Spleen (tissue), 11 donors: ENCODE results near the gene CLDN4. TPM values are rescaled to one million over a fixed set of nuclear protein-coding genes. Genes with fewer than 3 reads are reported as not detected.
"Not testable (repeated sequence)": the region's sequence is repeated elsewhere in the genome, so short reads cannot be mapped to it uniquely, and the experiment has no call there.

ENCODE experiments used
- DNase-seq: peaks from one replicate; pipeline ENCODE4 v3.0.0-alpha.2; 2020
- H3K27ac ChIP-seq, 8 donors: fragments of 200-600 bp; sonication (generic) in 7 of 8; 1 replicate in 4 of 8; 2 replicates in 4 of 8; pipeline versions ENCODE4 v1.5.0 to v1.8.0; 2016 to 2021; ENCODE audit warnings: inconsistent platforms in 4 of 8, mild to moderate bottlenecking in 4 of 8, moderate library complexity in 1 of 8
- H3K27me3 ChIP-seq, 7 donors: fragments of 200-600 bp; sonication (generic) in 6 of 7; replicated peaks in 1 of 7; 1 replicate in 4 of 7; 2 replicates in 3 of 7; pipeline versions ENCODE4 v1.5.0 to v1.8.0; 2016 to 2021; ENCODE audit warnings: inconsistent platforms in 3 of 7, mild to moderate bottlenecking in 1 of 7
- H3K36me3 ChIP-seq, 6 donors: fragments of 200-600 bp; sonication (generic) in 5 of 6; 1 replicate in 4 of 6; 2 replicates in 2 of 6; pipeline versions ENCODE4 v1.5.0 to v1.8.0; 2016 to 2021; ENCODE audit warnings: inconsistent platforms in 2 of 6
- H3K4me1 ChIP-seq, 6 donors: fragments of 200-600 bp; sonication (generic) in 5 of 6; 1 replicate in 3 of 6; 2 replicates in 3 of 6; pipeline versions ENCODE4 v1.5.0 to v1.8.0; 2016 to 2021; ENCODE audit warnings: inconsistent platforms in 3 of 6
- H3K4me3 ChIP-seq, 8 donors: fragments of 200-600 bp; sonication (generic) in 7 of 8; 1 replicate in 4 of 8; 2 replicates in 4 of 8; pipeline versions ENCODE4 v1.5.0 to v1.8.0; 2016 to 2021; ENCODE audit warnings: inconsistent platforms in 4 of 8, mild to moderate bottlenecking in 4 of 8, moderate library complexity in 2 of 8
- H3K9me3 ChIP-seq, 8 donors: fragments of 200-600 bp; sonication (generic) in 7 of 8; 1 replicate in 4 of 8; 2 replicates in 4 of 8; pipeline versions ENCODE4 v1.5.0 to v1.8.0; 2016 to 2021; ENCODE audit warnings: inconsistent platforms in 4 of 8
- CTCF ChIP-seq, 11 experiments: fragments of 200-600 bp in 7 of 11; fragments of 450-650 bp in 4 of 11; sonication (generic) in 4 of 11; IDR thresholded peaks in 8 of 11; conservative IDR thresholded peaks in 3 of 11; 1 replicate in 7 of 11; 2 replicates in 4 of 11; pipeline versions ENCODE4 v1.4.0 to v1.8.0; 2016 to 2021; ENCODE audit warnings: antibody characterized with exemption in 11 of 11, inconsistent platforms in 4 of 11, mild to moderate bottlenecking in 1 of 11
- POLR2A ChIP-seq, 3 donors: fragments of 450-650 bp; IDR thresholded peaks; one replicate each; pipeline ENCODE4 v1.5.1; 2017; ENCODE audit warnings: antibody characterized with exemption in 3 of 3, mild to moderate bottlenecking in 1 of 3
- POLR2AphosphoS5 ChIP-seq, 3 donors: sonication (generic); formaldehyde crosslinking; IDR thresholded peaks; one replicate each; pipeline ENCODE4 v1.5.1; 2017; ENCODE audit warnings: antibody characterized with exemption in 3 of 3
- WGBS, 5 donors: extraction: QIAGEN DNeasy Blood & Tissue Kit in 3 of 5; methylation state at CpG; one replicate each; pipeline versions ENCODE4 v1.1.5 to v1.1.7; 2013 to 2018; 5-methylcytosine and 5-hydroxymethylcytosine counted together
- intact Hi-C: fragments of 100-400 bp; cut with DNase I; formaldehyde crosslinking; loops from one replicate; pipeline ENCODE4 v1.15.0; 2023; ENCODE audit warnings: low total_unique reads
- polyA plus RNA-seq, 3 donors: library from polyadenylated mRNA; stranded (reverse); fragments of 200-250 nt; gene quantifications; one replicate each; pipeline ENCODE4 v1.2.1, GENCODE V29; 2013
- total RNA-seq, 7 donors: library from RNA; depleted of rRNA in 3 of 7; stranded (reverse); fragments of >200 nt in 3 of 7; fragmentation: NEBNext Ultra II Directional in 4 of 7; extraction: Animal tissue kit (Norgen Biotek cat#: 25700) in 4 of 7; gene quantifications; one replicate each; pipeline versions ENCODE4 v1.1.0 to v1.2.1, GENCODE V29; 2016 to 2021
- donor health status: healthy with polysubstance abuse.
- donor health status: DM: no; HTN: no; CAD: no; lungs with moderate emphysema.
- donor health status: DM: no; HTN: no; CAD: no.
- donor health status: Bipolar disorder and iron deficiency.
- donor health status: healthy.
- donor health status: DM: no; HTN: no; CAD: no.
- donor health status: DM: yes; HTN: yes; CAD: no.

The CLDN4 gene
- total and polyA plus RNA-seq, 10 donors = 0.13 to 1.0 (median 0.33) TPM; not detected in 1

GRCh38 chr7:73841689-73842066 is 10.9 kb downstream of the CLDN4 start:
- TF ChIP-seq POLR2AphosphoS5 (IDR thresholded peaks at IDR 0.05) (no peak), POLR2A (IDR thresholded peaks at IDR 0.05) (no peak), CTCF (IDR thresholded peaks at IDR 0.05 in 8 of 11, conservative IDR thresholded peaks at IDR 0.05 in 3 of 11) (no peak)
- peaks cover 0 to 50% (median 32%) of the 10 kb centered on the region in 6 donors for H3K4me1 ChIP-seq
- H3K4me3 ChIP-seq = peak overlapping the region; percentile 28 to 76 (median 52)
- H3K27me3 ChIP-seq = no peaks in the 10 kb centered on the region
- H3K9me3 ChIP-seq = no peaks in the 10 kb centered on the region
- no peaks in the 10 kb centered on the region for H3K36me3 ChIP-seq
- intact Hi-C loops = no loop called here
- 46 to 86% (median 80%) methylated on average over 9 to 15 of the region's 15 CpGs for WGBS, 5 donors
- no peak for DNase-seq
- peak overlapping the region in 5 of 8 donors; percentile 67 to 82 (median 75) for H3K27ac ChIP-seq

- DNase-seq = peak; percentile 95
- intact Hi-C loops = no loop called here
- H3K27ac ChIP-seq = peak within 1 kb of the TSS in 7 of 8 donors; percentile 46 to 82 (median 71)
- H3K4me3 ChIP-seq = peak within 1 kb of the TSS; percentile 28 to 76 (median 52)
- TF ChIP-seq POLR2AphosphoS5 (IDR thresholded peaks at IDR 0.05) = peak; percentile 74 to 89 (median 81)
- TF ChIP-seq CTCF (IDR thresholded peaks at IDR 0.05 in 8 of 11, conservative IDR thresholded peaks at IDR 0.05 in 3 of 11) = no peak
- TF ChIP-seq POLR2A (IDR thresholded peaks at IDR 0.05) = peak in 1 of 3 donors; percentile 42
- 4 to 18% (median 13%) methylated on average over 23 to 43 of the region's 45 CpGs for WGBS, 5 donors
- H3K27me3 ChIP-seq = no peaks in the 10 kb centered on the region
- H3K9me3 ChIP-seq = no peaks in the 10 kb centered on the region
- peaks cover 0 to 50% (median 32%) of the 10 kb centered on the region in 6 donors for H3K4me1 ChIP-seq
- no peaks in the 10 kb centered on the region for H3K36me3 ChIP-seq
Observed at GRCh38 chr7:73842067-73842976, 11.5 kb downstream of the CLDN4 start, which contains the start of gene METTL27. Gene METTL27, minus strand, starts transcription at chr7:73842516. Its CDS starts 376 bp downstream, at chr7:73842140.

GRCh38 chr7:73844131-73844547 is 13.3 kb downstream of the CLDN4 start:
- Histone ChIP-seq H3K36me3 (no peaks in the 10 kb centered on the region), H3K4me3 (no peak overlapping the region), H3K4me1 (peaks cover 0 to 50% (median 32%) of the 10 kb centered on the region in 6 donors), H3K27me3 (no peaks in the 10 kb centered on the region), H3K9me3 (no peaks in the 10 kb centered on the region), H3K27ac (no peak overlapping the region)
- DNase-seq = no peak
- WGBS, 5 donors = 11 to 26% (median 16%) methylated on average over 9 of the region's 9 CpGs
- TF ChIP-seq CTCF (IDR thresholded peaks at IDR 0.05 in 8 of 11, conservative IDR thresholded peaks at IDR 0.05 in 3 of 11) (no peak), POLR2A (IDR thresholded peaks at IDR 0.05) (no peak), POLR2AphosphoS5 (IDR thresholded peaks at IDR 0.05) (no peak)
- intact Hi-C loops = no loop called here

- 80 to 87% (median 84%) methylated on average over 13 of the region's 13 CpGs for WGBS, 5 donors
- Histone ChIP-seq H3K27me3 (no peaks in the 10 kb centered on the region), H3K4me3 (no peak overlapping the region), H3K4me1 (peaks cover 0 to 50% (median 32%) of the 10 kb centered on the region in 6 donors), H3K9me3 (no peaks in the 10 kb centered on the region), H3K36me3 (no peaks in the 10 kb centered on the region), H3K27ac (no peak overlapping the region)
- no peak for DNase-seq
- intact Hi-C loops = no loop called here
- TF ChIP-seq POLR2AphosphoS5 (IDR thresholded peaks at IDR 0.05) = no peak
- TF ChIP-seq CTCF (IDR thresholded peaks at IDR 0.05 in 8 of 11, conservative IDR thresholded peaks at IDR 0.05 in 3 of 11) = no peak
- TF ChIP-seq POLR2A (IDR thresholded peaks at IDR 0.05) = no peak
Observed at GRCh38 chr7:73844848-73845460, 14.2 kb downstream of the CLDN4 start.

GRCh38 chr7:73845701-73846195 is 15.0 kb downstream of the CLDN4 start:
- intact Hi-C loops, DNase-seq, H3K36me3 ChIP-seq, H3K27me3 ChIP-seq, H3K4me3 ChIP-seq, H3K9me3 ChIP-seq: not testable (repeated sequence)
- Histone ChIP-seq H3K27ac (peak overlapping the region in 4 of 8 donors; percentile 26 to 56 (median 51)), H3K4me1 (peaks cover 0 to 50% (median 32%) of the 10 kb centered on the region in 6 donors)
- 46 to 54% (median 47%) methylated on average over 12 of the region's 12 CpGs for WGBS, 5 donors
